RCC 7860 (cell line): ENCODE data around the gene XAB2.
"Not testable (repeated sequence)": the region's sequence is repeated elsewhere in the genome, so short reads cannot be mapped to it uniquely, and the experiment has no call there.

ENCODE experiments used
- DNase-seq: peaks from one replicate; pipeline ENCODE4 v3.0.0-alpha.2; 2015; ENCODE audit warnings: low spot score
- FAIRE-seq: peaks from 2 replicates; lab custom pipeline; 2012; peaks lifted over from hg19 to GRCh38; lab: Jason Lieb, UNC

Gene XAB2

DNA sequence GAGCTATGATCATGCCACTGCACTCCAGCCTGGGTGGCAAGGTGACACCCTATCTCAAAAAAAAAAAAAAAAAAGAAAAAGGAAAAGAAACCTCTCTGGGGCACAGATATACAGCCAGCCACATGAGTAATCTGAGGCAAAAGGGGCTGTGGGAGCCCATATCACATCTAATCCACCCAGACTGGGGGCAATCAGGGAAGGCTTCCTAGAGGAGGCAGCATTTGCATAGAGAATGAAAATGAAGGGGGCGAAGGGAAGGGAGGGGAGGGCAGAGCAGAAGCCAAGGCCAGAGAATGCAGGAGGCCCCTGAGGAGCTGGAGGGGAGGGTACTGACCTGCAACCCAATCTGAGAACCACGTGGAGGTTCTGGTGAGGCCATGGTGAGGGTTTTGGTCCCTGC lies 20.8 kb upstream of the XAB2 start:
- DNase-seq (no peak), FAIRE-seq (no peak)

DNA sequence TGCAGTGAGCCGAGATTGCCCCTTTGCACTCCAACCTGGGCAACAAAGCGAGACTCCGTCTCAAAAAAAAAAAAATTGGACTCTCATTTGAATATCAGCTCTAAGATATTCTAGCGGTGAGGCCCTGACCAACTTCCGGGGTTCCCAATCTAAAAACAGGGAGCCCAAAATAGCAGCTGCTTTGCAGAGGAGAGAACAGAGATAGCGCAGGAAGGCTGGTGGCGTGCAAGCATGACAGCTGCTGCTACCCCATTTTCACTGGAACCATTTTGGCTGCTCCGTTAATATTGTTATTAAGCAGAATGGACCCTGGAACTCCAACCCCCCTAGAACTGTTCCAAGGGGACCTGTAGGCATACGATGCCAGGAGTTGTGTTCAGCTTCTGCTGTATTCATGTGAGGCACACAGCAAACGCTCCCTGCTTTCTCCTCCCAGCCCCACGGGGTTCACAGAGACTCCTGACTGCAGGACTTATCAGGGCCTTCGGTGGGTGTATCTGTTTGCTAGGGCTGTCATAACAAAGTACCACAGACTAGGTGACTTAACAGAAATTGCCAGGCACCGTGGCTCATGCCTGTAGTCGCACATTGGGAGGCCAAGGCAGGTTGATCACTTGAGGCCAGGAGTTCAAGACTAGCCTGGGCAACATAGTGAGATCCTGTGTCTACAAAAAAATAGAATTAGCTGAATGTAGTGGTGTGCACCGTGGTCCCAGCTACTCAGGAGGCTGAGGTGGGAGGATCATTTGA lies 19.1 kb upstream of the XAB2 start:
- no peak for DNase-seq
- no peak for FAIRE-seq

DNA sequence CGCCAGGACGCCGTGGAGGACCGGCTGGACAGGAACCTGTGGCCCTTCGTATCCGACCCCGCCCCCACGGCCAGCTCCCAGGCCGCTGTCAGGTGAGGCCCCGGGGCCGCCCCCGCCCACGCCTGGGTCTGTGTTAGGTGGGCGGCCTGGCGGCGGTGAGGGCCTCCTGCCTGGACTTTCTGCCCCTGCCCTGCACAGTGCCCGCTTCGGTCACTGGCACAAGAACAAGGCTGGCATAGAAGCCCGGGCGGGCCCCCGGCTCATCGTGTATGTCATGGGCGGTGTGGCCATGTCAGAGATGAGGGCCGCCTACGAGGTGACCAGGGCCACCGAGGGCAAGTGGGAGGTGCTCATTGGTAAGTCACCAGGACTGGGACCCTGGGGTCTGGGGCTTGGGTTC lies 17.8 kb upstream of the XAB2 start:
- DNase-seq = no peak
- FAIRE-seq = no peak

DNA sequence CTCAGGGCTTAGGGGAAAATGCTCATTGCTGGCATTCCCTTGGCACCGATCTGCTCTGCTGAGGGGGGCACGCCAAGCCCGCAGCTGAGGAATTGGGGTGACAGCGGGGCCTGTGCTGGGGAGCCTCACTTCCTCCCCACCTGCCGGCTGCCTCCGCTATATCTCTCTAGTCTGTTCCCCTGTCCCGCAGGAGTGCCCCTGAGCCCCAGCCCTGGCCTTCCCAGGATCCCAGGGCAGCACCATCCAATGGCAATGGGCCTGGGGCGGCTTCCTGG lies 17.0 kb upstream of the XAB2 start:
- FAIRE-seq (no peak), DNase-seq (no peak)

DNA sequence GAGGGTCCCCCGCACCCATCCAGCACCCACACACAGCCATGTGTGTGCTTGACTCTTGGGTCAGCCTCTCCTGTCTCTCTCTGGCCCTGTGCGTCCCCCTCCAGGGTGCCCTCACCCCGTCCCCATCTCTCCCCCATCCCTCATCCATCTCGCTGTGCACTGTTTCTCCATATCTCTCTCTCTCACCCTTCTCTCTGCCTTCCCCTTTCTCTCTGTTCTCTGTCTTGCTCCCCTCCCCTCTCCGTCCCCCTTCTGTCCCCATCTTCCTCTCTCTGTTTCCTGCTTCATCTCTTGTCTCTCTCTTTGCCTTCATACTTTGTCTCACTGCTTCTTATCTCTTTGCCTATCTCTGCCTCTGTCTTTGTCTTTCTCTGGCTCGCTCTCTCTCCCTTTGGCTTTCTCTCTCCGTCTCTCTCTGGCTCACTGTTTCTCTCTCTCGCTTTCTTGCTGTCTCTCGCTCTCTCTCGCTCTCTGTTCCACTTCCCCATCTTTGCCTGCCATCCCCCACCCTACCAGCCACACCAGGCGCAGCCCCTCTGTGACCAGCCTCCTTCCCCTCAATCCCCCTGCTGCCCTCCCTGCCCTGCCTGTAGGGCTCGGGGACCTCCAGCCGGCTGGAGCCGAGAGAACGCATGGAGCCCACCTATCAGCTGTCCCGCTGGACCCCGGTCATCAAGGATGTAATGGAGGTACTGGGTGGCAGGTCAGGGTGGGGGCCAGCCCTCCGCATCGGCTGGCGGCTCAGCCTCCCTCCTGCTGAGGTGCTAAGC lies 16.5 kb upstream of the XAB2 start:
- no peak for FAIRE-seq

DNA sequence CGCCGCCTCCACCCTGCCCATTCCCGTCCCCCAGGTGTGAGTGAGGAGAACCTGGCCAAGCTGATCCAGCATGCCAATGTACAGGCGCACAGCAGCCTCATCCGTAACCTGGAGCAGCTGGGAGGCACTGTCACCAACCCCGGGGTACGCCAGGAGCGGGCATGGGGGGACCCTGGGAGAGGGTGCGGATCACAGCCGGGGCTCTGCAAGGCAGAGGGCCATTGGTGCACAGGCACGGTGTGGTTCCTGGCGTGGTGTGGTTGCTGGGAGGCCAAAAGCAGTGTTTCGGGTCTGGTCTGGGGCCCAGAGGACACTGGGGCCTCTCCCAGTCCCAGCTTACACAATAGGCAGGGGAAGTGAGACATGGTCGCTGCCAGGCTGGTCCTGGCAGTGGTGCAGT lies 15.8 kb upstream of the XAB2 start:
- DNase-seq (no peak), FAIRE-seq (no peak)

More for the DNA sequence above, 16.5 kb upstream of the XAB2 start:
- no peak for DNase-seq

DNA sequence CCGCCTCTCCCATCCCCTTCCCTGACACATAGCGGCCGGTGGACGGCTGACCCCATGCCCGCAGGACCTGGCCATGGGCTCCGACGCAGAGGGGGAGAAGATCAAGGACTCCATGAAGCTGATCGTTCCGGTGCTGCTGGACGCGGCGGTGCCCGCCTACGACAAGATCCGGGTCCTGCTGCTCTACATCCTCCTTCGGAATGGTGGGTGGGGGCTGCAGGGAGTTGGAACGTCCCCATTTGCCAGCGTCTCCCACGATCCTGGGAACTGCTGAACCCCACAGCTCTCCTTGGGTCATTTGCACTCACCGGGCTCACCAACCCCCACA lies 15.2 kb upstream of the XAB2 start:
- no peak for FAIRE-seq
- DNase-seq = no peak

DNA sequence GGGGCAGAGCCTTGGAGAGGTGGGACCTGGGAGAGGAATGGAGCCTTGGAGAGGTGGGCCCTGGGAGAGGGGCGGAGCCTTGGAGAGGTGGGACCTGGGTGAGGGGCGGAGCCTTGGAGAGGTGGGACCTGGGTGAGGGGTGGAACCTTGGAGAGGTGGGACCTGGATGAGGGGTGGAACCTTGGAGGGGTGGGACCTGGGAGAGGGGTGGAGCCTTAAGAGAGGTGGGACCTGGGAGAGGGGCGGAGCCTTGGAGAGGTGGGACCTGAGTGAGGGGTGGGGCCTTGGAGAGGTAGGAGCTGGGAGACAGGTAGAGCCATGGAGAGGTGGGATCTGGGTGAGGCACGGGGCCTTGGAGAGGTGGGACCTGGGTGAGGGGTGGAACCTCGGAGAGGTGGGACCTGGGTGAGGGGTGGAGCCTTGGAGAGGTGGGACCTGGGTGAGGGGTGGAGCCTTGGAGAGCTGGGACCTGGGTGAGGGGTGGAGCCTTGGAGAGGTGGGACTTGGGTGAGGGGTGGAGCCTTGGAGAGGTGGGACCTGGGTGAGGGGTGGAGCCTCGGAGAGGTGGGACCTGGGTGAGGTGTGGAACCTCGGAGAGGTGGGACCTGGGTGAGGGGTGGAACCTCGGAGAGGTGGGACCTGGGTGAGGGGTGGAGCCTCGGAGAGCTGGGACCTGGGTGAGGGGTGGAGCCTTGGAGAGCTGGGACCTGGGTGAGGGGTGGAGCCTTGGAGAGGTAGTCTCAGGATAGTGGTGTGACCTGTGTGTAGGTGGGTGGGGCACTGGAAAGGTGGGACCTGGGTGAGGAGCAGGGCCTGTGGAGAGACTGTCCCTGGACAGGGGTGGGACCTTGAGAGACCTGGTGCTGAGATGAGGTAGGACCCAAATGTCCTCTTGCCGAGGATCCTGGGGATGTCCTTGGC lies 14.5 kb upstream of the XAB2 start:
- DNase-seq, FAIRE-seq: not testable (repeated sequence)

DNA sequence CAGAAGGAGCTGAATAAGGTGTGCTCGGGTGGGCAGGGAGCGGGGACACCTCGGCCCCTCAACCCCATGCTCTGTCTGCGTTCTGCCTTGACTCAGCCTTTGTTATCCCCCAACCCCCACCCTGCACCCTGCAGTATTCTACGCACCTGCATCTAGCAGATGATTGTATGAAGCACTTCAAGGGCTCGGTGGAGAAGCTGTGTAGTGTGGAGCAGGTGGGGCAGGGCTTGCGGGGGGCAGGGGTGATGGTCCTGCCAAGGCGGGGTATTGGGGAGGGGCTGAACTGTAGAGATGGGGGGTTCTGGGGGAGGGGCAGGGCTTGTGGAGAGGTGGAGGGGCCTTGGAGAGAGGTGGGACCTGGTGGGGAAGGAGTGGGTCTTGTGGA lies 13.7 kb upstream of the XAB2 start:
- DNase-seq (no peak), FAIRE-seq (no peak)

DNA sequence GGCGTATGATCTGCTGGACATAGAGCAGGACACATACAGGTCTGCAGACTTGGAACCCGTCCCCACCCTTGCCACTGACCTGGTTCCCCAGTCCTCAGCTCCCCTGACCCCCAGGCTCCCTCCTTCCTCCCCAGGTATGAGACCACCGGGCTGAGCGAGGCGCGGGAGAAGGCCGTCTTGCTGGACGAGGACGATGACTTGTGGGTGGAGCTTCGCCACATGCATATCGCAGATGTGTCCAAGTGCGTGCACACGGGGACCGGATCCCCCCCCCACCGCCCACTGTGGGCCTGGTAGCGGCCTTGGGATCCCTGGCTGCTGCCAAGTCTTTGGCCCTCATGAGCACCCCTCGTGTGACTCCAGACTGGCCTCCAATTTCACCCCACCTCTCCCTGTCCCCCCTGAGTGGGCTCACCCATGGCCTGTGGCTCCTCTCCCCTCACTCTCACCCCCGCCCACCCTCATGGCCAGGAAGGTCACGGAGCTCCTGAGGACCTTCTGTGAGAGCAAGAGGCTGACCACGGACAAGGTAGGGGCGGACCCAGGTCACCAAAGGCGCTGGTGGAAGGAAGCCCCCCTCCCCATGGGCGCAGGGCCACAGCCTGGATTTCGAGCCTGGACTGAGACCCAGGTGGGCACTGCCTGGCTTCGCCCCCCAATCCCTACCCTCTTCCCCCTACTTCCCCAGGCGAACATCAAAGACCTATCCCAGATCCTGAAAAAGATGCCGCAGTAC lies 13.1 kb upstream of the XAB2 start:
- DNase-seq = no peak
- no peak for FAIRE-seq

DNA sequence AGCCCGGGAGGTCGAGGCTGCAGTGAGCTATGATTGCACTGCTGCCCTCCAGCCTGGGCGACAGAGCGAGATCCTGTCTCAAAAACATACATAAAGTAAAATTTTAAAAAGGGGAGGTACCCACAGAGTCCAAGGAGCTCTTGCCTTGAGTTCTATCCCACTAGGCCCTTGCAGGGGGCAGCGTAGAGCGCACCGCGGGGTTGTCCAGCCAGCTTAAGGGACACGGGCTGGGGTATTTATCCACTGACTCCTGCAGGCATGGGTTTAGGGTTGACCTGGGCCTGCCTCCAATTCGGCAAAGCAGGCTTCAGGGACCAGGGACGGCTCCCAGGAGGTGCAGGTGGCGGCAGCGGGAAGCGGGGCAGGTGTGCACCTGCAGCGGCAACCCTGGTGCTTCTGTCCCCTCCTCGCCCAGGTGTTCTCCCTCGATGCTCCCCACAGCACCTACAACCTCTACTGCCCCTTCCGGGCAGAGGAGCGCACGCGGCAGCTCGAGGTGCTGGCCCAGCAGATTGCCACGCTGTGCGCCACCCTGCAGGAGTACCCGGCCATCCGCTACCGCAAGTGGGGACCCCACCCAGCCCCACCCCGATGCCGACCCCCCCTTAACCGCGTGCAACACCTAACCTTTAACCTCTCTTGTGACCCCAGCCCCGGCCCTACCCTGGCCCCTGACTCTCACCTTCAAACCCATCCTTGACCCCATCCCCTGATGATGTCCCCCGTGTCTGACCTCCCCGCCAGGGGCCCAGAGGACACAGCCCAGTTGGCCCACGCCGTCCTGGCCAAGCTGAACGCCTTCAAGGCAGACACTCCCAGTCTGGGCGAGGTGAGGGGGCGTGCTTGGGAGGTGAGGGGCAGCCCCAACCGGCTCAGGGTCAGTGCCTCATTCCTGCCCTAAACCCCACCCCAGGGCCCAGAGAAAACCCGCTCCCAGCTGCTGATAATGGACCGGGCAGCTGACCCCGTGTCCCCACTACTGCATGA lies 12.2 kb upstream of the XAB2 start:
- FAIRE-seq = no peak
- no peak for DNase-seq

DNA sequence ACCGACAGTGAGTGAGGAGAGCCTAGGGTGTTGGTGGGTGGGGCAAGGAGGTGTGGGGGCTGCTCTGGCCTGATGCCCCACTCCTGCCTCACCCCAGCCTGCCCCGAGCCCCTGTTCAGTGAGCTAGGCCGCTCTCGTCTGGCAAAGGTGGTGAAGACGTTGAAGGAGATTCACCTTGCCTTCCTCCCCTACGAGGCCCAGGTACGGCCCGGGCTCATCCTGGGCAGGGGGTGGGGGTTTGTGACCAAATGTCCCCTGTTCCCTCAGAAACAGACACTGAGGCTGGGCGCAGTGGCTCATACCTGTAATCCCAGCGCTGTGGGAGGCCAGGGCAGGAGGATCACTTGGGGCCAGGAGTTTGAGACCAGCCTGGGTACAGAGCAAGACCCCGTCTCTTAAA lies 11.5 kb upstream of the XAB2 start:
- DNase-seq (no peak), FAIRE-seq (no peak)

DNA sequence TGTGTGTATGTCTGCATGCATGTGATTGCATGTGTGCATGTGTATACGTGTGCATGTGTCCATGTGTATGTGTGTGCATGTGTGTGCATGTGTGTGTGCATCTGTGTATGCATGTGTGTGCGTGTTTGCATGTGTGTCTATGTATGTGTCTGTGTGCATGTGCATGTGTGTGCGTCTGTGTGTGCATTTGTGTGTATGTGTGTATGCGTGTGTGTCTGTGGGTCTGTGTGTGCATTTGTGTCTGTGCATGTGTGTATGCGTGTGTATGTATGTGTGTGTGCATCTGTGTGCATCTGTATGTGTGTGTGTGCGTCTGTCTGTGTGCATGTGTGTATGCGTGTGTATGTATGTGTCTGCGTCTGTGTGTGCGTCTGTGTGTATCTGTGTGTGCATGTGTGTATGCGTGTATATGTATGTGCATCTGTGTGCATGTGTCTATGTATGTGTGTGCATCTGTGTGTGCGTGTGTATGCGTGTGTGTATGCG lies 10.6 kb upstream of the XAB2 start:
- no peak for DNase-seq
- FAIRE-seq = no peak

DNA sequence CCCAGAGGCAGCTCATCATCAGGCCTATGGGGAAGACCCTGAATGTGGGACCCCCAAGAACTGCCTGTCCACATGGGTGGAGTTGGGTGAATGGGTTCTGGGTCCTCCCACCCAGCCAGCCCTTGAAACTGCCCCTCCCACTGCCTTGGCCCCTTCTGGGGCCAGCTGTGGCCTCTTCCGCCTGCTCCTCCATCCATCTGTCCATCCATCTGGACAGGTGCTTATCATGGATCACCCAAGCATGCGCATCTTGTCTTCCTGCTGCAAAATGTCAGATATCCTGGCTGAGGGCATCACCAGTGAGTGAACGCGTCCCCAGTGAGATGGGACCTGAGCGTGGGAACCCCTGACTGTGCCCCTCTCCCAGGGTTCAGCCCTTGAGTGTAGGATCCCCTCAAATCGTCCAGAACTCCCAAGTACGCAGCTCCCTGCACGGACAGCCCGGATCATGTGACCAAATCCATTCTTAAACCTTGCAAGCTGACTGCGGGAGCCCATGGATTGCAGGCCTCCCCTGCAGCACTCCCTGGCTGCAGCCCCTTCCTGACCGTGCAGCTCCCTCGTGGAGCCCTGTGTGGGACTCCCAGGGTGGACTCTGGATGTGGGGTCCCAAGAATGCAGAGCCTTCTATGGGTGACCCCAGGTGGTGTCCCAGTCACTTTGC lies 9.6 kb upstream of the XAB2 start:
- DNase-seq (no peak), FAIRE-seq (no peak)

DNA sequence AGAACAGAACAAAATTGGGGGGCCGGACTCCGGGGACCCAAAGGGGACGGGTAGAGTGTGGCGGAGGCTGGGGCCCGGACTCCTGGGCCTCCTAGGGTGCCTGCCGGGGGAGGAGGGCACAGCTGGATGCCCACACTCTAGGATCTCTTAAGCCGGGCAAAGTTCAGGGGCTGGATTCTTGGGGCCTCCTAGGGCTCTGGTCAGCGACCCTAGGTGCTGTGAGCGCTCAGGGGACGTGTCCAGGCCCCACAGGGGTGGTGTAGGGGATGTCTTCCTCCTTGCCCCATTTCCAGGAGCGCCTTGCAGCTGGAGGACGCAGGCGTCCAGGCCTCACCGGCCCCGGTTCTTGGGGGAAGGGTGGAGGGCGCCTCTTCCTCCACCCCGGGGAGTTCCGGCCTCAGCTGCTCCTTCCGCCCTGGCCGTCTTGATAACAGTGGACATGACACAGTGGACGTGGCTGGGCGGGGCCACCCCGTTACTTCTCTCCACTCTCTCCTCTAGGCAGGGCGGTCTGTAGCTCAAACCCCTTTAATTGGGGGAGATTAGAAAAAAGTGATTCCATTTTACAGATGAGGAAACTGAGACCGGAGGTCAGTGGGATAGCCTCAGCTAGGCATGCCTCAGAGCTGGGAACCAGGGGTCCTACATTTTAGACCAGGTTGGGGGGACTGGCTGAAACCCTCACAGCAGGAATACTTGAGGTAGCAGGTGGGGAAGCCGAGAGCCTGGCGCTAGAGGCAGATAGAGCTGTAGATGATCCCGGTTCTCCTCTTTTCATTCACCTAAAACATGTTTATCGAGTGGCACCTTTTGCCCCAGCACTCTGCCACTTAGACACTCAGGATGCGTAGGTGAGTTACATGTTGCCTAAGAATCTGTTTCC lies 8.3 kb upstream of the XAB2 start:
- DNase-seq = peak; percentile 34
- FAIRE-seq = no peak

DNA sequence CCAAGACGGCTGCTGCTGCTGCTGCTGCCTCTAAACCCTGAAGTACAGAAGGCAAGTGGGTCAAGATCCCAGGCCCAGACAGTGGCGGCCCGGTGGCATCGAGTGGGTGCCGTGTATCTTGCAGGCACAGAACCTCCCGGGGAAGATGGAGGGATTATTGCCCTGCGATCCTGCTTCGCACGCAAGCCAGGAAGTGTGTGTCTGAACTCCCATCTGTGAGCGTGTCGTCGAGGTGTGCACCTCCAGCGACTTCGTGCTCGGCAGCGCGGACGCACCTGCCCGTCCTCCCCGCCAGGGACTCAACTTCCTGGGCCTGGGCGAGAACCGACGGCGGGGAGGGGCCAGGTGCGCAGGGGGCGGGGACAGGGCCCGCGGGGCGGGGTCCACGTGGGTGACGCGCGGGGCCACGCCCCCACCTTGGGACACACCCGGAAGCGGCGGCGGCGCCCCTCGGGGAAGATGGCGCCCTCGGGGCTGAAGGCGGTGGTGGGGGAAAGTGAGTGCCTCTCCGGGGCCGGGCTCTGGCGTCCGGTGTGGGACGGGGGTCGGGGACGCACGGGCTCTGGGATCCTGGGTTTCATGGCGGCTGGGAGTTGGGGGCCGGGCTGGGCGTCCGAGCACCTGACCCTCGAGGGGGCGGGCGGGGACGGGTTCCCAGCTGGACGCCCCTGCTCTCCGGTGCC lies 7.5 kb upstream of the XAB2 start, which contains the start of gene STXBP2:
STXBP2 (plus strand) TSS at position 420 of the 683 bp plus-strand sequence; CDS start at position 460, 40 bp downstream.
- DNase-seq = peak; percentile 54
- FAIRE-seq = no peak

DNA sequence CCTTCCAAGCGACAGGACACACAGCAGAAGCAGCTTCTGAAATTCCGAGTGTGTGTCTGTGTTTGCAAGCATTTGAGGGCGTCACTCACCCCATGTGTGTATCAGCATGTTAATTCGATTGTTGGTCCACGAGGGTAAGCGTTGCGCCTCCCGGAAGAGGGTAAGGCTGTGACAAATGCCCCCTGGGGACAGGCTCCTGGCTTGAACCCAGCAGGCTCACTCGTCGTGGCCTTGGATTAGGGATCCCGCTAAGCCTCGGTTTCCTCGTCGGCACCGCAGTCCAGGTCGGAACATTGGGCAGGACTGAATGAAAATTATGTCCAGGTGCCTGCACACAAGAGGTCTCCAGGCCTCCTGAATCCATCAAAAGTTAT lies 7.0 kb upstream of the XAB2 start:
- DNase-seq = no peak
- no peak for FAIRE-seq

DNA sequence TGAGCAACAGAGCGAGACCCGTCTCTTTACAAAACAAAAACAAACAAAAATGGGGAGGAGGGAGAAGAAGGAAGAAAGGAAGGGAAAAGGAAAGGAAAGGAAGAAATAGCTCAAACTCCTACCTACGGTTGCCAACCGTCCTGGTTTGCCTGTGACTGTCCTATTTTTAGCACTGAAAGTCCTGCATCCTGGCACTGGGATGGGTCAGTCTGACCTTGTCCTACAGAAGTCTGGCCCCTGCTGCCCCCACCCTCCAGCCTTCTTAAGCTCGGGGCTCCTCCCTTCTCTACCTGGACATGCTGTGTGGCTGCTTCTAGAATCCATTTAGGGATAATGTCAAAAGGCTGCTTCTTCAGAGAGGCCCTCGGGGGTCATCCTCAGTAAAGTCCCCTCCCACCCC lies 6.3 kb upstream of the XAB2 start:
- no peak for DNase-seq
- FAIRE-seq = no peak
